ENCODE measurements around the gene TAS1R3. TPM values are rescaled to one million over a fixed set of nuclear protein-coding genes. Genes with fewer than 3 reads are reported as not detected.

Gene TAS1R3
- total RNA-seq, 1 experiment from 2014 or later: 0.28 TPM

DNA sequence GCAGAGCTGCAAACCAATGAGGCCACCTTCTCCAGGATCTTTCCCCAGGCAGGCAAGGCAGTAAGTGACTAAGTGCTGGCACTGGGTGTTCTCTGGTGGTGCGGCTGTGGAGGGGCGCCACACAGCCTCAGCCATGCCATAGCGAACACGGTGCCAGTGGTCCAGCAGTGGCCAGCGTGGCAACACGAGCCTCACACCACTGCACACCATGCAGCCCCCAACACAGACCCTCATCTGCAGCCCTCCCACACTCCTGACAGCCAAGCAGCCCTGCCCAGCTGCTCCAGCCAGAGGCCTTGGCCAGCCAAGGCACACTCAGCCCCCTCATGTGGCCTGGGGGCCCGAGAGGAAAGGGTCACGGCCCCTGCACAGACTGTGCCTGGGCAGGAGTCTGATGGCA is 9.6 kb upstream of the TAS1R3 start:
- Histone ChIP-seq H2BK12ac (ENCODE audit: insufficient read length, low read depth, low read length) (no peak overlapping the region), H4K5ac (ENCODE audit: insufficient read length, low read depth, low read length) (no peak overlapping the region), H2AK5ac (ENCODE audit: insufficient read length, low read length) (no peak overlapping the region), H3K14ac (ENCODE audit: insufficient read depth, low read length) (no peak overlapping the region), H3K23ac (ENCODE audit: insufficient read length, low read depth, low read length) (no peak overlapping the region), H2BK20ac (ENCODE audit: low read depth, low read length, poor library complexity, severe bottlenecking) (no peak overlapping the region), H3T11ph (ENCODE audit: low read length) (no peak overlapping the region), H3K4ac (ENCODE audit: low read depth, low read length) (no peak overlapping the region), H2BK120ac (ENCODE audit: low read depth, low read length, poor library complexity, severe bottlenecking) (no peak overlapping the region), H4K91ac (ENCODE audit: insufficient read length, low read depth, low read length) (no peak overlapping the region), H2BK15ac (ENCODE audit: low read depth, low read length) (no peak overlapping the region), H2BK5ac (ENCODE audit: insufficient read length, low read length) (no peak overlapping the region), H3K18ac (ENCODE audit: insufficient read length, low read depth, low read length) (no peak overlapping the region), H3K27me3 (ENCODE audit: insufficient read depth, low read length) (no peaks in the 10 kb centered on the region), H3K4me1 (ENCODE audit: insufficient read depth, low read length) (no peaks in the 10 kb centered on the region), H3K79me2 (ENCODE audit: insufficient read depth, low read length) (peaks cover 17% of the 10 kb centered on the region; the same call in 1 of the 2 replicates), H2AFZ (ENCODE audit: low read length) (no peak overlapping the region), H3K23me2 (ENCODE audit: insufficient read length, low read depth, low read length, poor library complexity, severe bottlenecking) (peaks cover 8% of the 10 kb centered on the region), H3K9ac (ENCODE audit: extremely low read depth, insufficient read length, low read length) (no peak overlapping the region), H3K56ac (ENCODE audit: insufficient read length, low read depth, low read length) (no peak overlapping the region), H3K9me3 (ENCODE audit: control insufficient read depth, low read depth, low read length) (no peaks in the 10 kb centered on the region), H4K20me1 (ENCODE audit: control insufficient read depth, insufficient read depth, insufficient read length) (peaks cover 5% of the 10 kb centered on the region), H4K8ac (replicated peaks; ENCODE audit: insufficient read length, low read depth, low read length) (no peak overlapping the region), H3K27ac (ENCODE audit: insufficient read length, low read depth, low read length) (no peak overlapping the region), H3K4me2 (ENCODE audit: insufficient read depth, insufficient read length, low read length) (no peak overlapping the region), H3K79me1 (ENCODE audit: insufficient read depth, low read depth, low read length, poor library complexity, severe bottlenecking) (peaks cover 8% of the 10 kb centered on the region)
- H3K4me3 Mint-ChIP-seq: no peak overlapping the region
- H3K9me3 Mint-ChIP-seq: no peaks in the 10 kb centered on the region
- DNase-seq: no peak
- peaks cover 2 to 14% of the 10 kb centered on the region in 2 experiments for H3K4me1 Mint-ChIP-seq
- no peak overlapping the region for H3K27ac Mint-ChIP-seq
- no peaks in the 10 kb centered on the region for H3K27me3 Mint-ChIP-seq (ENCODE audit: low read depth)
- TF ChIP-seq, protein P1, sequence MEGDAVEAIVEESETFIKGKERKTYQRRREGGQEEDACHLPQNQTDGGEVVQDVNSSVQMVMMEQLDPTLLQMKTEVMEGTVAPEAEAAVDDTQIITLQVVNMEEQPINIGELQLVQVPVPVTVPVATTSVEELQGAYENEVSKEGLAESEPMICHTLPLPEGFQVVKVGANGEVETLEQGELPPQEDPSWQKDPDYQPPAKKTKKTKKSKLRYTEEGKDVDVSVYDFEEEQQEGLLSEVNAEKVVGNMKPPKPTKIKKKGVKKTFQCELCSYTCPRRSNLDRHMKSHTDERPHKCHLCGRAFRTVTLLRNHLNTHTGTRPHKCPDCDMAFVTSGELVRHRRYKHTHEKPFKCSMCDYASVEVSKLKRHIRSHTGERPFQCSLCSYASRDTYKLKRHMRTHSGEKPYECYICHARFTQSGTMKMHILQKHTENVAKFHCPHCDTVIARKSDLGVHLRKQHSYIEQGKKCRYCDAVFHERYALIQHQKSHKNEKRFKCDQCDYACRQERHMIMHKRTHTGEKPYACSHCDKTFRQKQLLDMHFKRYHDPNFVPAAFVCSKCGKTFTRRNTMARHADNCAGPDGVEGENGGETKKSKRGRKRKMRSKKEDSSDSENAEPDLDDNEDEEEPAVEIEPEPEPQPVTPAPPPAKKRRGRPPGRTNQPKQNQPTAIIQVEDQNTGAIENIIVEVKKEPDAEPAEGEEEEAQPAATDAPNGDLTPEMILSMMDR (conservative IDR thresholded peaks at IDR 0.05): no peak
- no CpG with 5 or more reads among the region's 8 CpGs for WGBS (ENCODE audit: extremely low coverage, insufficient read length, low lambda C conversion rate)
- peaks cover 13 to 42% (median 35%) of the 10 kb centered on the region in 3 experiments; a peak in 6 of 7 replicates for H3K36me3 Mint-ChIP-seq (ENCODE audit: insufficient read depth in 1 of 3, low read depth in 3 of 3)
